Hepatocyte (in vitro differentiated cells): ENCODE data around the gene SERPINA5. TPM values are rescaled to one million over a fixed set of nuclear protein-coding genes. Genes with fewer than 3 reads are reported as not detected.
"Not testable (repeated sequence)": the region's sequence is repeated elsewhere in the genome, so short reads cannot be mapped to it uniquely, and the experiment has no call there.

Source experiments
- DNase-seq: peaks from one replicate; pipeline ENCODE4 v3.0.0-alpha.2; 2016; ENCODE audit warnings: low spot score
- H2AFZ ChIP-seq: fragments of 200-600 bp; sonication (generic); 2 replicates; pipeline ENCODE4 v1.6.0; 2016; ENCODE audit warnings: antibody characterized with exemption, mild to moderate bottlenecking
- H3K27ac ChIP-seq: fragments of 200-600 bp; sonication (generic); 2 replicates; pipeline ENCODE4 v1.5.1; 2016; ENCODE audit warnings: mild to moderate bottlenecking
- H3K27me3 ChIP-seq: fragments of 200-600 bp; sonication (generic); 2 replicates; pipeline ENCODE4 v1.6.1; 2016
- H3K36me3 ChIP-seq: fragments of 200-600 bp; sonication (generic); replicated peaks from 2 replicates; pipeline ENCODE4 v1.5.1; 2016; ENCODE audit warnings: low read depth; ENCODE audit not compliant: insufficient read depth
- H3K4me1 ChIP-seq: fragments of 200-600 bp; sonication (generic); 2 replicates; pipeline ENCODE4 v1.5.1; 2016; ENCODE audit warnings: mild to moderate bottlenecking, moderate library complexity; ENCODE audit not compliant: insufficient read depth
- H3K4me2 ChIP-seq: fragments of 200-600 bp; sonication (generic); 2 replicates; pipeline ENCODE4 v1.6.0; 2016
- H3K4me3 ChIP-seq: fragments of 200-600 bp; sonication (generic); 2 replicates; pipeline ENCODE4 v1.5.1; 2016; ENCODE audit warnings: mild to moderate bottlenecking
- H3K79me2 ChIP-seq: fragments of 200-600 bp; sonication (generic); 2 replicates; pipeline ENCODE4 v1.6.0; 2017; ENCODE audit warnings: mild to moderate bottlenecking
- H3K9me2 ChIP-seq: fragments of 200-600 bp; sonication (generic); replicated peaks from 2 replicates; pipeline ENCODE4 v1.6.0; 2017; ENCODE audit warnings: mild to moderate bottlenecking; ENCODE audit not compliant: insufficient read depth
- H3K9me3 ChIP-seq: fragments of 200-600 bp; sonication (generic); 2 replicates; pipeline ENCODE4 v1.5.1; 2016; ENCODE audit warnings: low read depth, mild to moderate bottlenecking
- H4K20me1 ChIP-seq: fragments of 200-600 bp; sonication (generic); 2 replicates; pipeline ENCODE4 v1.6.0; 2016; ENCODE audit warnings: mild to moderate bottlenecking; ENCODE audit not compliant: insufficient read depth, poor library complexity, severe bottlenecking
- EZH2 ChIP-seq: fragments of 200-600 bp; sonication (generic); IDR thresholded peaks from 2 replicates; pipeline ENCODE4 v1.6.1; 2016; ENCODE audit warnings: antibody characterized with exemption, mild to moderate bottlenecking, borderline replicate concordance
- EZH2phosphoT487 ChIP-seq: fragments of 200-600 bp; sonication (generic); IDR thresholded peaks from one replicate; pipeline ENCODE4 v1.6.1; 2018; ENCODE audit warnings: antibody characterized with exemption, mild to moderate bottlenecking, low read depth, moderate library complexity; ENCODE audit not compliant: unreplicated experiment, severe bottlenecking
- WGBS: methylation state at CpG from one replicate; pipeline ENCODE4 v1.1.6; 2016; ENCODE audit warnings: low lambda C conversion rate; ENCODE audit errors: missing lambda C conversion rate; 5-methylcytosine and 5-hydroxymethylcytosine counted together
- polyA plus RNA-seq: library from polyadenylated mRNA; unstranded; fragments of >200 nt; fragmentation: Nextera tagmentation; extraction: Ambion mirVana; gene quantifications from 2 replicates; pipeline ENCODE4 v1.2.1, GENCODE V29; 2016
- total RNA-seq: library from RNA; depleted of rRNA; stranded (reverse); fragments of >200 nt; gene quantifications from 2 replicates; pipeline ENCODE4 v1.2.3, GENCODE V29; 2014
- TF ChIP-seq, protein P1 (sequence below): fragments of 200-600 bp; sonication (generic); IDR thresholded peaks from 2 replicates; pipeline ENCODE4 v1.5.1; 2016; ENCODE audit warnings: antibody characterized with exemption, mild to moderate bottlenecking; ENCODE audit not compliant: poor library complexity

SERPINA5 gene
- total and polyA plus RNA-seq, 2 experiments from 2014 or later, result 88.8 to 98.7 TPM

DNA sequence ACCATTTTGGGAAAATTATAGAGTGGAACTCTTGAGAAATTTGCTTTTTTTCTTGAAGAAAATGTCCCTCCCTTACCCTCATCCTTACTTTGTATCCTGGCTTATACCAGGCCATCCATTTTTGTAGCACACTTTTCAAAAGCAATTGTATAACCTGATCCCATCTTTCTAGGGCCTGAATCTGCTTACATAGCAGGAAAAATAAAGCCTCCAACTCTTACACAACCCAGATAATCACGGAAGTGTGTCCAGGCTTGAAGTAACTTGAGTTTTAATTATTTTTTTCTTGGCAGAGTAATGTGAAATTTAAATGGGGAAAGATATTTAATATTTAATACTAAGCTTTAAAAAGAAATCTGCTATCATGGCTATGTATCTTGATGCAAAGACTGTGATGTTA is 53.9 kb downstream of the SERPINA5 start:
- DNase-seq, result no peak
- Histone ChIP-seq H3K9me3 (no peaks in the 10 kb centered on the region), H3K4me1 (no peaks in the 10 kb centered on the region), H3K79me2 (no peaks in the 10 kb centered on the region), H3K9me2 (no peaks in the 10 kb centered on the region), H2AFZ (no peak overlapping the region), H3K27me3 (no peaks in the 10 kb centered on the region), H3K4me2 (no peak overlapping the region), H4K20me1 (no peaks in the 10 kb centered on the region), H3K4me3 (no peak overlapping the region), H3K27ac (no peak overlapping the region), H3K36me3 (no peaks in the 10 kb centered on the region)
- TF ChIP-seq, protein P1, sequence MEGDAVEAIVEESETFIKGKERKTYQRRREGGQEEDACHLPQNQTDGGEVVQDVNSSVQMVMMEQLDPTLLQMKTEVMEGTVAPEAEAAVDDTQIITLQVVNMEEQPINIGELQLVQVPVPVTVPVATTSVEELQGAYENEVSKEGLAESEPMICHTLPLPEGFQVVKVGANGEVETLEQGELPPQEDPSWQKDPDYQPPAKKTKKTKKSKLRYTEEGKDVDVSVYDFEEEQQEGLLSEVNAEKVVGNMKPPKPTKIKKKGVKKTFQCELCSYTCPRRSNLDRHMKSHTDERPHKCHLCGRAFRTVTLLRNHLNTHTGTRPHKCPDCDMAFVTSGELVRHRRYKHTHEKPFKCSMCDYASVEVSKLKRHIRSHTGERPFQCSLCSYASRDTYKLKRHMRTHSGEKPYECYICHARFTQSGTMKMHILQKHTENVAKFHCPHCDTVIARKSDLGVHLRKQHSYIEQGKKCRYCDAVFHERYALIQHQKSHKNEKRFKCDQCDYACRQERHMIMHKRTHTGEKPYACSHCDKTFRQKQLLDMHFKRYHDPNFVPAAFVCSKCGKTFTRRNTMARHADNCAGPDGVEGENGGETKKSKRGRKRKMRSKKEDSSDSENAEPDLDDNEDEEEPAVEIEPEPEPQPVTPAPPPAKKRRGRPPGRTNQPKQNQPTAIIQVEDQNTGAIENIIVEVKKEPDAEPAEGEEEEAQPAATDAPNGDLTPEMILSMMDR, result no peak
- TF ChIP-seq EZH2phosphoT487 (no peak), EZH2 (no peak)
- 45% methylated on average over 1 of the region's 1 CpG for WGBS

DNA sequence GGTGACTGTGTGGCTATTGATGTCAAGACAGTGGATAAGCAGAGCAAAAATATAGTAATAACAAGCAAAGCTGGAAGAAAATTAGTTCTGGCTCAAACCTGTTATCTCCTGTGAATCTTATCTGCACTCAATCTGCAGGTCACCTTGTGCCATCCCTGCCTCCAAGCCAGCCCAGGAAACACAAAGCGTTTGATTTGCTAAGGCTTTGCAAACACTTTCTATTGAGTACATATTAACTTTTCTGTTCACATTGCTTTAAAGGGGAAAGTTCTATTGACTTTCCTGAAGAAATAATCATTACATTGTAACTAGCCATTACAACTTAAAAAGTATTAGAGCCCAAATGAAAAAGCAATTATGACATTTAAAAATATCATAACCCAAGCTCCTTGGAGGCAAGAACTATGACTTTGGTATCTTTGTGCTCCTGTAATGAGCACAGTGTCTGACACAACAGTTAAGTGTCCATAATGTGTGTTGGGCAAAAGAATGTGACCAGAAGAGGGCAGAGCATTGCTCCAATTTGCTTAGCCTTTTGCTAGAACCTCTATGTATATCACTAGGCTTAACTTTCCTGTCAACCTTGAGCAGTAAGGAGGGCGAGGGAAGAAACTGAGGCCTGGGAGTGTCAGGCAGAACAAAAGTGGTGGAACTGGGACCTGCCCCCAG is 55.7 kb downstream of the SERPINA5 start:
- WGBS, result 52% methylated on average over 2 of the region's 2 CpGs
- TF ChIP-seq EZH2 (no peak), EZH2phosphoT487 (peak; percentile 80)
- TF ChIP-seq, protein P1, result peak; percentile 36
- Histone ChIP-seq H3K27me3 (no peaks in the 10 kb centered on the region), H3K4me2 (no peak overlapping the region), H2AFZ (no peak overlapping the region), H3K36me3 (no peaks in the 10 kb centered on the region), H3K4me3 (no peak overlapping the region), H3K9me3 (no peaks in the 10 kb centered on the region), H3K4me1 (no peaks in the 10 kb centered on the region), H4K20me1 (no peaks in the 10 kb centered on the region), H3K27ac (no peak overlapping the region), H3K9me2 (no peaks in the 10 kb centered on the region), H3K79me2 (no peaks in the 10 kb centered on the region)
- DNase-seq, result no peak

DNA sequence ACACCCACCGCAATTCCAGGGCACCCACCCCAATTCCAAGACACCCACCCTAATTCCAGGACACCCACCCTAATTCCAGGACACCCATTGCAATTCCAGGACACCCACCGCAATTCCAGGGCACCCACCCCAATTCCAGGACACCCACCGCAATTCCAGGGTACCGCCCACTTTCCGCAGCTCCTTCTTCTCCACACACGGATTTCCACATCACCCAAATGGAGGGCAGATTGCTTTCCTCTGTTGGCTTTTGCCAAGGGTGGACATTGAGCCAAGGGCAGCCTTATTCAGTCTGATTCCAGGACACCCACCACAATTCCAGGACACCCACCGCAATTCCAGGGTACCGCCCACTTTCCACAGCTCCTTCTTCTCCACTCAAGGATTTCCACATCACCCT is 56.6 kb downstream of the SERPINA5 start:
- not testable (repeated sequence) for H3K4me2 ChIP-seq, H3K79me2 ChIP-seq, DNase-seq, H3K4me3 ChIP-seq, H3K36me3 ChIP-seq, H3K9me2 ChIP-seq, H3K4me1 ChIP-seq, H2AFZ ChIP-seq, H4K20me1 ChIP-seq, H3K9me3 ChIP-seq, H3K27me3 ChIP-seq, H3K27ac ChIP-seq
- 96% methylated on average over 7 of the region's 8 CpGs for WGBS

DNA sequence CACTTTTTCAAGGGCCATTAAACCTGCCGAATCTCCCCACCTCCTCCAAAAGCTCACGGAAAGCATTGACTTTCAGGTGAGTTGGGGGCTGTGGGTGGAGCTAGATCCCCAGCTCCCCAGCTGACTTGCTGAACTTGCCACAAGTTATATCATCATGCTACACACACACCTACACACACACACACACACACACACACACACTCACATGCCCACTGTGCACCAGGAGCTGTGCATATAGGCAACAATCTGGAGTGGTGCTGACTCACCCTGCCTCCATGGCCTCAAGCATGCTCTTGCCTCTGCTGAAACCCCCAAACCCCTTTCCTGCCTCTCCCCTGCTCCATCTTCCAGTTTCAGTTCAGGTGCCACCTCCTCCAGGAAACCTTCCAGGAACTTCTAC is 57.1 kb downstream of the SERPINA5 start:
- Histone ChIP-seq H4K20me1 (no peaks in the 10 kb centered on the region), H2AFZ (no peak overlapping the region), H3K9me3 (no peaks in the 10 kb centered on the region), H3K27ac (no peak overlapping the region), H3K36me3 (no peaks in the 10 kb centered on the region), H3K4me3 (no peak overlapping the region), H3K4me1 (no peaks in the 10 kb centered on the region), H3K27me3 (no peaks in the 10 kb centered on the region), H3K9me2 (no peaks in the 10 kb centered on the region), H3K4me2 (no peak overlapping the region), H3K79me2 (no peaks in the 10 kb centered on the region)
- DNase-seq, result no peak
- 77% methylated on average over 2 of the region's 2 CpGs for WGBS
- TF ChIP-seq EZH2phosphoT487 (no peak), EZH2 (no peak)
- TF ChIP-seq, protein P1, result no peak
